ENCODE data around the gene SPAG7.

The SPAG7 gene

GRCh38 chr17:4967539-4968485 is at the start of gene SPAG7:
TSS of gene SPAG7 (minus strand) at chr17:4967817. CDS start at chr17:4967804, 13 bp downstream.
- peak within 1 kb of the TSS; percentile 97 for H3K27ac ChIP-seq
- peak; percentile 91 for DNase-seq (ENCODE audit: low read depth, low spot score)

GRCh38 chr17:5014357-5014756 is 46.7 kb upstream of the SPAG7 start:
- DNase-seq (ENCODE audit: low read depth, low spot score) = no peak
- no peak overlapping the region for H3K27ac ChIP-seq

DNA sequence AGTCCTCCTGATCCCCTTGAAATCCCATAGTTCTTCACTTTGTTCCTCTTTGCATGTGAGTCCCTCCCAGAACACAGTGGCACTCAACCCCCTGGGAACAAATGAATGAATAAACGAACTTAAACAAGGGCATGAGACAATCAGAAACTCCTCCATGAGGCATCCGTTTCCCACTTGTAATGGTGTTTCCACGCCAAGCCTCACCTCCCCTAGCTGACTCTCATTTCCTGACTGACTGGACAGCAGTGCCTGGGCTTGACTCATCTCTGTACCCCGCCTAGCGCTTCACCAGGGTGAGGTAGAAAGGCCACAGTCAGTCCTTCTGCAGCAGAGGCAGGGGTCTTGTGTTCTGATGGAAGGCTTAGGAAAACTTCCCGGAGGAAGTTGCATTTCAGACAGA is 44.3 kb upstream of the SPAG7 start:
- no peak for DNase-seq (ENCODE audit: low read depth, low spot score)
- peak overlapping the region; percentile 23 for H3K27ac ChIP-seq

DNA sequence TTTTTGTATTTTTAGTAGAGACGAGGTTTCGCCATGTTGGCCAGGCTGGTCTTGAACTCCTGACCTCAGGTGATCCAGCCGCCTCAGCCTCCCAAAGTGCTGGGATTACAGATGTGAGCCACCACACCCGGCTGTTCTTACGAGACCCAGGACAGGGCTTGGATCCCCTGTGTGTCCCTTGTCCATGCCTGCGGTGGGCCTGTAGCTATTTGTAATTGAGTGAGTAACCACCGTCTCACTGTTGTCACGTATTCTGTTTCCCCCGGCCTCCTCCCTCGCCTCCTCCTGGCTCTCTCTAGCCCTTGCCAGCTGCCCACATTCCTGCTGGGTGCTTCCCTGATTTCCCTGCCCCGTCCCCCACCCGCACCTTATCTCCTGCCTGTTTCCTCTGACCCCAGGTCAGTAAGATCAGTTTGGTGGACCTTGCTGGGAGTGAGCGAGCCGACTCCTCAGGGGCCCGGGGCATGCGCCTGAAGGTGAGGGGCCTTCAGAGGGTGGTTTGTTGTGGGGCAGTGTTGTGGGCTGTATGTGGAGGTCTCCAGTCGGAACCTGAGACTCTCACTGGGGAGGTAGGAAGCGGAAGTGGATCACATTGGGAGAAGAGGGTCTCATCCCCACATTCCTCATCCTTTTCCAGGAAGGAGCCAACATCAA is 35.7 kb upstream of the SPAG7 start:
- H3K27ac ChIP-seq = no peak overlapping the region
- DNase-seq (ENCODE audit: low read depth, low spot score) = no peak

GRCh38 chr17:5002121-5002788 is 34.6 kb upstream of the SPAG7 start:
- DNase-seq (ENCODE audit: low read depth, low spot score) = no peak
- H3K27ac ChIP-seq = no peak overlapping the region

DNA sequence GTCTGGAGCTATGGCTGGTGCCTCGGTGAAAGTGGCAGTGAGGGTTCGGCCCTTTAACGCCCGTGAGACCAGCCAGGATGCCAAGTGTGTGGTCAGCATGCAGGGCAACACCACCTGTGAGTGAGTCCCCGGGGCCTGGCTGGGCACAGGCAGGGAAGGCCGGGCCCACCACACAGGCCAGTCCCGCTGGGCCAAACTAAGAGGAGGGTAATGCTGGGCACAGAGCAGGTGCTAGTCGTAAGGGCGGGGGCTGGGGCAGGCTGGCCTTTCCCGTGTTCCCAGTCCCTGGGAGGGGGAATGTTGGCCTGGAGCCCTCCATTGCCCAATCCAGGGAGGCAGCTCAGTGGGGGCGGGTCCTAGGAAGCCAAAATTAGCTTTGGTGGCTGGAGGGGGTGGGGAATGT is 32.6 kb upstream of the SPAG7 start:
- no peak overlapping the region for H3K27ac ChIP-seq
- DNase-seq (ENCODE audit: low read depth, low spot score) = no peak

DNA sequence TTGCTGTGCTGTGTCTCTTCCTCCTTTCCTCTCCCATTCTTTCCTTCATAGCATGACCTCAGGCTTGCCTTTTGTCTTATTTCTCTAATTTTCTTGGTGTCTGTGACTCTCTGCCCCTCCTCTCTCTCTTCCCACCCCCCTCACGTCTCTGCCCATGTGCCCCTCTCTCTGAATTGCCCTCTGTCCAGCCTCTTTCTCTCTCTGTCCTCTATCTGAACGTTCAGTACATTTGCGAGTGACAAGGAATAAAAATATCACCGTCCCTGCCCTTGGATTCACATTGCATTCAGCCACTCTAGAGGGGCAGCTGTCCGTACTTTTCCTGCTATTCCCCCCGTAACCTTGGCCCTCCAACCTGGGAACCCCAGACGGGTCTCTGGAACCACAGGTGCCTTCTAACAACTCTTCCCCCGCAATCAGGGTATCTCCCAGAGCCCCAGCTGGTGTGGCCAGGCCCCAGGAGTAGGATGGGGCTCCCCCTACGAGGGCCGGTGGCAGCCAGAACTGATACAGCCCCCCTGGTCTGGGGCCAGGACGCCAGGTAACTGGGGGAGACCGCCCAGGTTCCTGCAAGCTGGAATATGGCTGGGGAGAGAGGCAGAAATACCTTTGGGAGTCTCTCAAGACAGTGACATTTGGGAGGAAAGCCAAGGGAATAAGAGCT is 31.9 kb upstream of the SPAG7 start:
- peak overlapping the region; percentile 71 for H3K27ac ChIP-seq
- DNase-seq (ENCODE audit: low read depth, low spot score) = no peak

DNA sequence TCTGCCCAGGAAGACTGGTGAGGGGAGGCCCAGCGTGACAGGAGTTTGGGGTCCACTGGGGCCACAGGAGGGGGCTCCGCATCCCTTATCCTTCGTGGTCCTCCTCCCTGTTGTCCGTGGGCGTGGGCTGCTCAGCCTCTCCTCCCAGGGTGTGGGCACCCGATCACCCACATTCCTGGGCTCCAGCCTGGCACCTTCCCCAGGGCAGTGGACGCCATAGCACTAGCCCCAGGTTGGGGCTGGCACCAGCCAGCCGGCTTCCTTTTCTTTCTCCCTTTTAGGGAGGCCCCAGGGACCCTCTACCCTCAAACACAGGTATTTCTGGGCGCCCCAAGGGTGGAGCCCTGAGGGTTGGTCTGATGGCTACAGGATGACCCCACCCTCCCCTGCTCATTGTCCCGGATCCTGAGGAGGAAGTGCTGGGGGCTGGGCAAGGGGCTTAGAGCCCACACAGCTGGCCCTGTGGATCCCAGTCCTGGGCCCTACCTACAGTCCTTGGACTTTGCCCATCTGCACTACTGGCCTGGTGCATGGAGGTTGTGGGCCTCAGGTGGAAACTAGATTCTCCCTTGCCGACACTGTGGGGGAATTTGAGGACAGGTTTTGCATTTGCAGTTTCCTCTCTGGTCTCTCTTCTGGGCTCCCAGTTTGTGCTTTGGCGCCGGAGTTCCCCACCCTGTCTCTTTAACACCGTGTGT is 31.3 kb upstream of the SPAG7 start:
- no peak for DNase-seq (ENCODE audit: low read depth, low spot score)
- H3K27ac ChIP-seq = peak overlapping the region; percentile 71

DNA sequence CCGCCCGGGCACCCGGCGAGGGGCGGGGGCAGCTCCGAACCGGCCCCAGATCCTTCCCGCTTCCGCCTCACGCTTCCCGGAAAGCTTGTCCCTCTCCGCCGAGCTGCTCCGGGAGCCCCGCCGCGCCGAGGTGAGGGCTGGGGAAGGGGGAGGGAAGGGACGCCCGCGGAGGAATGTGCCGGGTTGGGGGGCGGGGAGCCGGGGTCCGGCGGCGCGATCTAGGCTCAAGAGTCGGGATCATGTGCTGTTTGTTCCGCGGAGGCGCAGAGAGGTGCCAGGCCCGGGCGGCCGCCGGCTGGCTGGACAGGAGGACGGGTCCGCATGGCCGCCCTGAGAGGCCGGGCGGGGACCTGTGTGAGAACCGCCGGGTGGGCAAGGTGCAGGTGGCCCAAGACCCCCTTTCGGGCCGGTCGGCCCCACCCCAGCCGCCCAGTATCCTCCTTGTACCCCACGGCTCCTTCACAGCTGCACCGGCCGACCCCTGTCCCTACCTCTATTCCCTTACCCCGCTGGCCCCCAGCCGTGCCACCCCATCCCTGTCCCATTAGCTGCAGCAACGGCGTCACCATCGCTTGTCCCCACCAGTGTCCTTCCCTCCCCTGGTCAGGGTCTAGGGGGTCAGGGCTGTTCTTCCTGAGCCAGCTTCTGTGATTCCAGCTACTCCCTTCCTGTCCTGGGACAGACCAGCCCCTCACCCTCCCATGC is 30.6 kb upstream of the SPAG7 start:
- DNase-seq (ENCODE audit: low read depth, low spot score) = no peak
- H3K27ac ChIP-seq = peak overlapping the region; percentile 71

GRCh38 chr17:4997302-4998026 is 29.8 kb upstream of the SPAG7 start, which contains the start of the genes INCA1 and KIF1C:
TSS of gene INCA1 (minus strand) at chr17:4997522. CDS start at chr17:4994437, 3,085 bp downstream.
TSS of gene KIF1C (plus strand) at chr17:4997950. CDS start at chr17:5000247, 2,297 bp downstream.
- peak; percentile 52 for DNase-seq (ENCODE audit: low read depth, low spot score)
- H3K27ac ChIP-seq = peak within 1 kb of the TSS; percentile 71

DNA sequence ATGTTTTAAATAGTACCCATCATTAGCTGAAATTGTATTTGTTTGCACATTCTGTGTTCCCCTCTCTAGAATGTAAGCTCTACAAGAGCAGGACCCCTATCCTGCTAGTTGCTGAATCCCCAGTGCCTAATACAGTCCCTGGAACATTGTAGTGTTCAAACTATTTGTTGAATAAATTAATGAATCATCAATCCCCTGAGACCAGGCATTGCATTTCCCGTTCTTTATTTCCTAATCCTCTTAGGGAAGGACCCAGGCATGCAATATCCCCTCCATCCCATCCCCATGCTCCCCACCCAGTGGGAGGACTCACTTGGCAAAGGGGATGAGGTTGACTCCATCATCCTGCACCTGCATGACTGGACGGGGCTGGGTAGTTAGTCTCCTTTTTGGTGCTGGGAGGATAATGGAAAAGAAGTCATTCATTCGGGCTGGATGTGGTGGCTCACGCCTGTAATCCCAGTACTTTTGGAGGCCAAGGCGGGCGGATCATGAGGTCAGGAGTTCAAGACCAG is 26.5 kb upstream of the SPAG7 start:
- H3K27ac ChIP-seq = no peak overlapping the region
- no peak for DNase-seq (ENCODE audit: low read depth, low spot score)

- H3K27ac ChIP-seq = peak overlapping the region; percentile 82
- no peak for DNase-seq (ENCODE audit: low read depth, low spot score)
Observed at GRCh38 chr17:4987767-4988567, 20.4 kb upstream of the SPAG7 start.

- H3K27ac ChIP-seq = peak within 1 kb of the TSS; percentile 82
- DNase-seq (ENCODE audit: low read depth, low spot score) = no peak
Observed at GRCh38 chr17:4986951-4987766, 19.5 kb upstream of the SPAG7 start, which contains the start of gene CAMTA2. TSS of gene CAMTA2 (minus strand) at chr17:4987675. CDS start at chr17:4986222, 1,453 bp downstream.

GRCh38 chr17:4986403-4986802 is 18.8 kb upstream of the SPAG7 start:
- no peak for DNase-seq (ENCODE audit: low read depth, low spot score)
- H3K27ac ChIP-seq = peak overlapping the region; percentile 82

DNA sequence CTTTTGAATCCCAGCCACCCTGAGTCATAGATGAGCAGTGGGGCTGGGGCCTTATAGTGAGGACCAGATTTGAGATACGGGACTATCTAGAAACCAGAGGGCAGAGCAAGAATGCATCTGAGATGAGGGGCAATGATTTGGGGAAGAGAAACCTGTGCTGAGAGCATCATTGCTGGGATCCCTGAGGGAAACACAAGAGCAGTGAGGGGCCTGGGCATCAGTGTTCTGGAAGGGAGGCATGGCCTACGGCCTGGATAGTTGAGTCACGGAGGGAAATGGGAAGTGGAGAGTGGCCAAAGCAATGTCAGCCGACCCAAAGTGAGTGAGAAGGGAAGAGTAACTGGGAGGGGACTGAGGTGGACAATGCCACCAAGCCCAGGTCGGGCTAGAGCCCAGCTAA is 14.7 kb upstream of the SPAG7 start:
- H3K27ac ChIP-seq = no peak overlapping the region
- DNase-seq (ENCODE audit: low read depth, low spot score) = no peak

DNA sequence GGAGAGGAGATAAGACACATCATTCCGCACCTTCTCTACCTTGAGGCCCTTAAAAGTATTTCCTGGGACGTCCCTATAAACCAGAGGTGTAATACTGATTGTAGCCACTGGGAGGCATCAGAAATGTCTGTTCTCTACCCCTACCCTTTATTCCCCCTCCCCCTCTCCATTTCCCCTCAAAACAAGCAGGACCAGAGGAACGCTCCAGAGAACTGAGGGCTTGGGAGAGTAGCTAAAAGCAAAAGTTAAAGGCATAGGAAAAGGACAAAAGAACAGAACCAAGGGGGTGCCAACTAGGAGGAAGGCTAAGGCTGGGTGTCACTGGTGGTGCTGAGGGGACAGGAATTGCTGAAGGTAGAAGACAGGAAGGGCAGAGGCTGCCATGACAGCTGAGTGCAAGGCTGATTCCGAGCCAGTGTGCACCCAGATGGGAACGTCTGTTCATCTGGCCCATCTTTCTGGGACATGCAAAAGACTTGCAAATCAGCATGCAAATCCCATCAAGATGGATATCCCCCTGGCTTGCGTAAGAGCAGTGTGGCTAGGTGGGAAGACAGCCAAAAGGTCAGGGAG is 13.1 kb upstream of the SPAG7 start:
- H3K27ac ChIP-seq = no peak overlapping the region
- no peak for DNase-seq (ENCODE audit: low read depth, low spot score)

Data from epithelial cell of prostate (primary cell).